Measurements from ENCODE around the gene ASIC4.

GRCh38 chr2:219476652-219477151 lies 37.6 kb upstream of the ASIC4 start:
- TF ChIP-seq EP300 (IDR thresholded peaks at IDR 0.05; ENCODE audit: borderline replicate concordance) (no peak), RAD21 (IDR thresholded peaks at IDR 0.05; ENCODE audit: low read depth) (no peak), MAX (IDR thresholded peaks at IDR 0.05) (no peak), NFIC (IDR thresholded peaks at IDR 0.05) (no peak), TCF12 (IDR thresholded peaks at IDR 0.05; ENCODE audit: low read depth) (no peak)
